CD4-positive, alpha-beta T cell (primary cell): Measurements from ENCODE around the gene MRPS5. TPM values are rescaled to one million over a fixed set of nuclear protein-coding genes. Genes with fewer than 3 reads are reported as not detected.
A peak's percentile ranks its signal among the peaks of the same experiment; 100 is the strongest.

ENCODE experiments used
- ATAC-seq: fragments of 200-7000 bp; cut with Tn5 transposase; one replicate; pipeline ENCODE4 v1.10.0; 2022; ENCODE audit warnings: mild to moderate bottlenecking; ENCODE audit not compliant: poor library complexity
- CTCF ChIA-PET: fragments of 350-600 bp; sonication (Branson Sonifier 250); formaldehyde crosslinking; loops from one replicate; lab custom pipeline; 2021; ENCODE audit warnings: antibody characterized with exemption, inconsistent platforms; lab: Charles Lee
- POLR2A ChIA-PET: fragments of 350-600 bp; sonication (Branson Sonifier 250); formaldehyde crosslinking; loops from one replicate; lab custom pipeline; 2021; ENCODE audit warnings: antibody characterized with exemption, inconsistent platforms; lab: Charles Lee
- DNase-seq, 14 experiments: peaks; one replicate each; pipeline ENCODE4 v3.0.0-alpha.2; 2013 to 2020; ENCODE audit warnings: mixed read lengths in 2 of 14
- H3K27ac ChIP-seq, 2 donors: one replicate each; pipeline versions ENCODE4 v1.5.1 to v1.7.0; 2013; ENCODE audit warnings: low read length in 2 of 2, low read depth in 1 of 2, mild to moderate bottlenecking in 1 of 2
- H3K27me3 ChIP-seq, 2 experiments: 1 replicate in 1 of 2; 2 replicates in 1 of 2; pipeline versions ENCODE4 v1.6.1 to v1.7.0; 2013; ENCODE audit warnings: low read length in 2 of 2, control low read depth in 1 of 2, mild to moderate bottlenecking in 1 of 2, moderate library complexity in 1 of 2; ENCODE audit not compliant: insufficient read depth in 2 of 2, control insufficient read depth in 1 of 2
- H3K36me3 ChIP-seq: one replicate; pipeline ENCODE4 v1.6.1; 2013; ENCODE audit warnings: low read length, control low read depth; ENCODE audit not compliant: insufficient read depth
- H3K4me1 ChIP-seq: one replicate; pipeline ENCODE4 v1.6.1; 2013; ENCODE audit warnings: low read length, control low read depth; ENCODE audit not compliant: insufficient read depth
- H3K4me3 ChIP-seq: one replicate; pipeline ENCODE4 v1.5.1; 2013; ENCODE audit warnings: mild to moderate bottlenecking, low read length, moderate library complexity
- H3K9me3 ChIP-seq, 2 experiments: 1 replicate in 1 of 2; 2 replicates in 1 of 2; pipeline versions ENCODE4 v1.6.1 to v1.7.0; 2013; ENCODE audit warnings: low read length in 2 of 2, mild to moderate bottlenecking in 2 of 2, control low read depth in 1 of 2, moderate library complexity in 1 of 2; ENCODE audit not compliant: control insufficient read depth in 1 of 2, insufficient read depth in 1 of 2
- H3K27ac Mint-ChIP-seq: one replicate; pipeline ENCODE4 v1.8.0; 2020; ENCODE audit warnings: mixed read lengths
- H3K27me3 Mint-ChIP-seq: one replicate; pipeline ENCODE4 v1.8.0; 2021; ENCODE audit warnings: mixed read lengths
- H3K36me3 Mint-ChIP-seq: one replicate; pipeline ENCODE4 v1.8.0; 2021; ENCODE audit warnings: low read depth, mixed read lengths
- H3K4me1 Mint-ChIP-seq: one replicate; pipeline ENCODE4 v1.8.0; 2021; ENCODE audit warnings: low read depth, mixed read lengths
- H3K4me3 Mint-ChIP-seq: one replicate; pipeline ENCODE4 v1.8.0; 2020; ENCODE audit warnings: mild to moderate bottlenecking, mixed read lengths
- H3K9me3 Mint-ChIP-seq: one replicate; pipeline ENCODE4 v1.8.0; 2020; ENCODE audit warnings: mixed read lengths
- CTCF ChIP-seq: fragments of 200-600 bp; IDR thresholded peaks from one replicate; pipeline ENCODE4 v1.8.0; 2022; ENCODE audit warnings: antibody characterized with exemption, mild to moderate bottlenecking
- intact Hi-C, 2 experiments: fragments of 100-400 bp; cut with DNase I in 1 of 2; cut with micrococcal nuclease in 1 of 2; formaldehyde crosslinking; loops; one replicate each; pipeline versions ENCODE4 v1.15.1 to v1.9.0; 2023 to 2025; cut with DNase I, micrococcal nuclease
- total RNA-seq, 174 experiments: library from RNA in 2 of 174; stranded (reverse) in 2 of 174; gene quantifications; one replicate each; pipeline ENCODE4 v1.2.3 and lab custom pipeline; 2021 to 2026

MRPS5 gene
- total RNA-seq, 2 experiments from 2014 or later = 15.3 to 16.3 TPM

DNA sequence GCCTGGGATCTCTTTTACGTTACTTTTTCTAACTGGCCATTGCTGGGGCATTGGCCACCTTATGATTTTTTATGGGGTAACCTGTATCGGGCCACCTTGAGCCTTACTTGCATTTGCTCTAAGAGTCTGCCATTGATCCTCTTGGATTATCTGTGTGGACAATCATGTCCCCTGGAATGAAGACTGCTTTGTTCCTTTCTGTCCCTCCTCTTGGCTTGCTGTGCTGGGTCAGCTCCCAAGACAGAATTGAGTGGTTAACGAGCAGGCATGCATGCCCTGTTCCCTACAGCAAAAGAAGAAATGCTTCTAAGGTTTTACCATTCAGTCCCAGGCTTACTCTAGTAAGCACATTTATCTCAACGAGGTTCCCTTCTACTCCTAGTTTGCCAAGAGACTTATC, 49.8 kb downstream of the MRPS5 start:
- DNase-seq (no peak), ATAC-seq (no peak)
- no peaks in the 10 kb centered on the region for H3K36me3 Mint-ChIP-seq
- no peak overlapping the region for H3K4me3 Mint-ChIP-seq
- intact Hi-C loops = no loop called here
- no peaks in the 10 kb centered on the region for H3K9me3 Mint-ChIP-seq
- no peak overlapping the region for H3K27ac ChIP-seq
- no peaks in the 10 kb centered on the region for H3K9me3 ChIP-seq
- ChIA-PET CTCF (interaction anchor here (0.8 to 1.0 kb wide), 2 partner anchors 8 to 47 kb away, joined by 3 to 5 read pairs; partner anchors contain the start of gene MAL), POLR2A (interaction anchor here (6.7 to 10.3 kb wide), 2 partner anchors 14 to 48 kb away, joined by 295 to 749 read pairs; partner anchors contain the start of gene MAL)
- H3K4me1 Mint-ChIP-seq = peaks cover 55% of the 10 kb centered on the region
- no peak for TF ChIP-seq CTCF
- no peak overlapping the region for H3K4me3 ChIP-seq
- H3K27me3 Mint-ChIP-seq = no peaks in the 10 kb centered on the region
- H3K4me1 ChIP-seq = peaks cover 51% of the 10 kb centered on the region
- no peaks in the 10 kb centered on the region for H3K27me3 ChIP-seq
- H3K27ac Mint-ChIP-seq = peak overlapping the region; percentile 82
- H3K36me3 ChIP-seq = no peaks in the 10 kb centered on the region

- ATAC-seq = no peak
- intact Hi-C loops = no loop called here
- H3K9me3 Mint-ChIP-seq = no peaks in the 10 kb centered on the region
These were observed 52.1 kb downstream of the MRPS5 start for GRCh38 chr2:95069465-95069864.

GRCh38 chr2:95068256-95068655, 53.4 kb downstream of the MRPS5 start:
- intact Hi-C loops = no loop called here
- no peak for ATAC-seq
- Mint-ChIP-seq H3K27me3 (no peaks in the 10 kb centered on the region), H3K27ac (no peak overlapping the region), H3K36me3 (no peaks in the 10 kb centered on the region), H3K9me3 (no peaks in the 10 kb centered on the region), H3K4me3 (no peak overlapping the region), H3K4me1 (peaks cover 29% of the 10 kb centered on the region)
- TF ChIP-seq CTCF = no peak
- Histone ChIP-seq H3K27ac (no peak overlapping the region), H3K4me3 (no peak overlapping the region), H3K4me1 (peaks cover 20% of the 10 kb centered on the region), H3K27me3 (no peaks in the 10 kb centered on the region), H3K9me3 (no peaks in the 10 kb centered on the region), H3K36me3 (no peaks in the 10 kb centered on the region)
- no peak for DNase-seq
- ChIA-PET CTCF (interaction anchor here (0.6 to 1.0 kb wide), 2 partner anchors 10 to 11 kb away, joined by 3 read pairs; no protein-coding TSS in a partner anchor), POLR2A (interaction anchor here (1.1 kb wide), 1 partner anchor 8 kb away, joined by 3 read pairs; no protein-coding TSS in a partner anchor)

More at GRCh38 chr2:95069465-95069864, 52.1 kb downstream of the MRPS5 start:
- Histone ChIP-seq H3K9me3 (no peaks in the 10 kb centered on the region), H3K4me3 (no peak overlapping the region), H3K36me3 (no peaks in the 10 kb centered on the region), H3K4me1 (peaks cover 27% of the 10 kb centered on the region), H3K27me3 (no peaks in the 10 kb centered on the region), H3K27ac (no peak overlapping the region)
- Mint-ChIP-seq H3K27ac (no peak overlapping the region), H3K4me1 (peaks cover 31% of the 10 kb centered on the region), H3K27me3 (no peaks in the 10 kb centered on the region), H3K36me3 (no peaks in the 10 kb centered on the region), H3K4me3 (no peak overlapping the region)
- ChIA-PET POLR2A (interaction anchor here (0.6 to 1.6 kb wide), 5 partner anchors 13 to 47 kb away, joined by 3 to 4 read pairs (median 3); partner anchors contain the start of gene MAL), CTCF (no interaction called here)
- no peak for TF ChIP-seq CTCF
- DNase-seq = no peak
